BLaER1 treated with 17β-estradiol and CSF1 and Interleukin-3, amounts not matched to agents 10 nM and 100 nM (cell line): Measurements from ENCODE around the gene FAM222A.

Experiments used
- H3K27ac ChIP-seq, 11 experiments: shearing (Covaris generic); formaldehyde crosslinking; 2 replicates each; pipeline ENCODE4 v1.8.1; 2022
- H3K27me3 ChIP-seq, 11 experiments: shearing (Covaris generic); formaldehyde crosslinking; 2 replicates each; pipeline ENCODE4 v1.8.1; 2022
- H3K36me3 ChIP-seq, 11 experiments: shearing (Covaris generic); formaldehyde crosslinking; 2 replicates each; pipeline ENCODE4 v1.8.1; 2022
- H3K4me1 ChIP-seq, 10 experiments: shearing (Covaris generic); formaldehyde crosslinking; 2 replicates each; pipeline ENCODE4 v1.8.1; 2022
- H3K4me2 ChIP-seq, 11 experiments: shearing (Covaris generic); formaldehyde crosslinking; 2 replicates each; pipeline ENCODE4 v1.8.1; 2022
- H3K4me3 ChIP-seq, 10 experiments: shearing (Covaris generic); formaldehyde crosslinking; 2 replicates each; pipeline ENCODE4 v1.8.1; 2022
- H3K9ac ChIP-seq, 11 experiments: shearing (Covaris generic); formaldehyde crosslinking; 2 replicates each; pipeline ENCODE4 v1.8.1; 2022
- H3K9me3 ChIP-seq, 11 experiments: shearing (Covaris generic); formaldehyde crosslinking; replicated peaks in 1 of 11; 2 replicates each; pipeline ENCODE4 v1.8.1; 2022
- H4K20me1 ChIP-seq, 11 experiments: shearing (Covaris generic); formaldehyde crosslinking; 2 replicates each; pipeline ENCODE4 v1.8.1; 2022
- Cebpa-rat ChIP-seq, 11 experiments: shearing (Covaris generic); IDR thresholded peaks; 2 replicates each; pipeline ENCODE4 v1.8.1; 2022

Gene FAM222A

GRCh38 chr12:109698820-109699219, 14.8 kb upstream of the FAM222A start:
- no peaks in the 10 kb centered on the region for H3K9me3 ChIP-seq
- H3K27me3 ChIP-seq, result no peaks in the 10 kb centered on the region
- H3K27ac ChIP-seq, result no peak overlapping the region
- TF ChIP-seq Cebpa-rat (IDR thresholded peaks at IDR 0.05), result no peak
- H3K4me3 ChIP-seq, result no peak overlapping the region
- peaks cover 0 to 16% (median 7%) of the 10 kb centered on the region in 10 experiments; a peak in 10 of 20 replicates for H3K4me1 ChIP-seq
- no peaks in the 10 kb centered on the region; a peak in 1 of 22 replicates for H4K20me1 ChIP-seq
- H3K4me2 ChIP-seq, result no peak overlapping the region
- H3K9ac ChIP-seq, result no peak overlapping the region
- H3K36me3 ChIP-seq, result no peaks in the 10 kb centered on the region

- no peak overlapping the region for H3K9ac ChIP-seq
- no peak overlapping the region for H3K27ac ChIP-seq
- H3K36me3 ChIP-seq, result no peaks in the 10 kb centered on the region
- H3K9me3 ChIP-seq, result no peaks in the 10 kb centered on the region
- no peaks in the 10 kb centered on the region; a peak in 1 of 22 replicates for H4K20me1 ChIP-seq
- H3K4me1 ChIP-seq, result peaks cover 0 to 12% (median 3%) of the 10 kb centered on the region in 10 experiments; a peak in 10 of 20 replicates
- no peak overlapping the region for H3K4me3 ChIP-seq
- TF ChIP-seq Cebpa-rat (IDR thresholded peaks at IDR 0.05), result no peak
- no peaks in the 10 kb centered on the region for H3K27me3 ChIP-seq
- no peak overlapping the region for H3K4me2 ChIP-seq
Observed at GRCh38 chr12:109701064-109701463, 12.6 kb upstream of the FAM222A start.

- H3K27ac ChIP-seq, result no peak overlapping the region
- no peaks in the 10 kb centered on the region; a peak in 1 of 22 replicates for H4K20me1 ChIP-seq
- H3K27me3 ChIP-seq, result no peaks in the 10 kb centered on the region
- H3K9me3 ChIP-seq, result no peaks in the 10 kb centered on the region
- no peak overlapping the region for H3K9ac ChIP-seq
- H3K4me3 ChIP-seq, result no peak overlapping the region
- no peaks in the 10 kb centered on the region for H3K4me1 ChIP-seq
- H3K4me2 ChIP-seq, result no peak overlapping the region
- TF ChIP-seq Cebpa-rat (IDR thresholded peaks at IDR 0.05), result no peak
- H3K36me3 ChIP-seq, result no peaks in the 10 kb centered on the region
Observed at GRCh38 chr12:109702111-109702841, 11.3 kb upstream of the FAM222A start.

- Histone ChIP-seq H3K27me3 (no peaks in the 10 kb centered on the region), H3K27ac (no peak overlapping the region), H3K9ac (no peak overlapping the region), H4K20me1 (no peaks in the 10 kb centered on the region), H3K4me1 (no peaks in the 10 kb centered on the region), H3K9me3 (no peaks in the 10 kb centered on the region), H3K36me3 (no peaks in the 10 kb centered on the region), H3K4me2 (no peak overlapping the region), H3K4me3 (no peak overlapping the region)
- no peak for TF ChIP-seq Cebpa-rat (IDR thresholded peaks at IDR 0.05)
Observed at GRCh38 chr12:109703684-109704083, 9.9 kb upstream of the FAM222A start.

- no peak for TF ChIP-seq Cebpa-rat (IDR thresholded peaks at IDR 0.05)
- H3K4me3 ChIP-seq, result no peak overlapping the region
- no peaks in the 10 kb centered on the region for H3K36me3 ChIP-seq
- H3K27ac ChIP-seq, result no peak overlapping the region
- no peak overlapping the region for H3K9ac ChIP-seq
- H3K4me1 ChIP-seq, result no peaks in the 10 kb centered on the region
- H4K20me1 ChIP-seq, result peaks cover 0 to 2% (median 0%) of the 10 kb centered on the region in 11 experiments; a peak in 1 of 22 replicates
- H3K27me3 ChIP-seq, result peaks cover under 1 to 7% (median 6%) of the 10 kb centered on the region in 11 experiments; a peak in 15 of 22 replicates
- H3K4me2 ChIP-seq, result no peak overlapping the region
- H3K9me3 ChIP-seq, result no peaks in the 10 kb centered on the region
Observed at GRCh38 chr12:109704371-109705098, 9.1 kb upstream of the FAM222A start.

- Histone ChIP-seq H3K27ac (no peak overlapping the region), H3K4me1 (no peaks in the 10 kb centered on the region), H3K27me3 (peaks cover 8 to 15% (median 13%) of the 10 kb centered on the region in 11 experiments; a peak in 21 of 22 replicates), H4K20me1 (peaks cover 0 to 6% (median 0%) of the 10 kb centered on the region in 11 experiments; a peak in 2 of 22 replicates), H3K9me3 (no peaks in the 10 kb centered on the region), H3K4me2 (no peak overlapping the region), H3K9ac (no peak overlapping the region), H3K4me3 (no peak overlapping the region), H3K36me3 (no peaks in the 10 kb centered on the region)
- TF ChIP-seq Cebpa-rat (IDR thresholded peaks at IDR 0.05), result no peak
Observed at GRCh38 chr12:109705291-109705690, 8.3 kb upstream of the FAM222A start.

- Histone ChIP-seq H3K4me3 (no peak overlapping the region), H3K36me3 (no peaks in the 10 kb centered on the region), H3K4me2 (no peak overlapping the region), H3K27me3 (peaks cover 19 to 26% (median 24%) of the 10 kb centered on the region in 11 experiments), H3K4me1 (no peaks in the 10 kb centered on the region), H3K27ac (no peak overlapping the region), H3K9ac (no peak overlapping the region), H3K9me3 (no peaks in the 10 kb centered on the region), H4K20me1 (peaks cover 0 to 15% (median 0%) of the 10 kb centered on the region in 11 experiments; a peak in 6 of 22 replicates)
- TF ChIP-seq Cebpa-rat (IDR thresholded peaks at IDR 0.05), result no peak
Observed at GRCh38 chr12:109706398-109706746, 7.3 kb upstream of the FAM222A start.

- Histone ChIP-seq H3K27ac (no peak overlapping the region), H3K4me2 (no peak overlapping the region), H3K9ac (no peak overlapping the region), H3K36me3 (no peaks in the 10 kb centered on the region), H3K27me3 (peaks cover 24 to 31% (median 29%) of the 10 kb centered on the region in 11 experiments), H3K9me3 (no peaks in the 10 kb centered on the region), H3K4me3 (no peak overlapping the region), H3K4me1 (no peaks in the 10 kb centered on the region), H4K20me1 (peaks cover 0 to 20% (median under 1%) of the 10 kb centered on the region in 11 experiments; a peak in 7 of 22 replicates)
- TF ChIP-seq Cebpa-rat (IDR thresholded peaks at IDR 0.05), result no peak
Observed at GRCh38 chr12:109706747-109707469, 6.7 kb upstream of the FAM222A start.

- Histone ChIP-seq H3K4me3 (no peak overlapping the region), H3K27me3 (peaks cover 30 to 37% (median 35%) of the 10 kb centered on the region in 11 experiments), H3K4me1 (no peaks in the 10 kb centered on the region), H3K4me2 (no peak overlapping the region), H3K9me3 (no peaks in the 10 kb centered on the region), H3K36me3 (no peaks in the 10 kb centered on the region), H3K9ac (no peak overlapping the region), H3K27ac (no peak overlapping the region), H4K20me1 (peaks cover 0 to 25% (median 5%) of the 10 kb centered on the region in 11 experiments; a peak in 8 of 22 replicates)
- no peak for TF ChIP-seq Cebpa-rat (IDR thresholded peaks at IDR 0.05)
Observed at GRCh38 chr12:109707470-109707821, 6.2 kb upstream of the FAM222A start.
